Measurements from ENCODE around the gene SLC9A3. TPM values are rescaled to one million over a fixed set of nuclear protein-coding genes. Genes with fewer than 3 reads are reported as not detected.

The SLC9A3 gene
- total and polyA plus RNA-seq, 2 of the 13 experiments (the other 11 are each of a cell fraction or from before 2014, with no cell fraction given), result 1.5 to 1.8 TPM

- Histone ChIP-seq H2AFZ (ENCODE audit: low read length) (no peak overlapping the region), H3K9me3 (ENCODE audit: low read length) (no peaks in the 10 kb centered on the region), H3K36me3 (replicated peaks in 1 of 2; ENCODE audit: control insufficient read depth in 1 of 2, insufficient read depth in 2 of 2, low read length in 2 of 2) (no peaks in the 10 kb centered on the region), H3K27ac (ENCODE audit: extremely low read length, insufficient read depth, low read length) (no peak overlapping the region), H3K4me3 (replicated peaks in 1 of 3; ENCODE audit: insufficient read depth in 1 of 3, low read depth in 2 of 3, low read length in 3 of 3) (no peak overlapping the region), H4K20me1 (ENCODE audit: insufficient read depth, low read length) (no peaks in the 10 kb centered on the region), H3K27me3 (ENCODE audit: control insufficient read depth in 1 of 2, insufficient read depth in 2 of 2, low read length in 2 of 2) (peaks cover 12 to 78% of the 10 kb centered on the region in 2 experiments; a peak in 4 of 5 replicates), H3K9ac (ENCODE audit: insufficient read depth, low read depth, low read length) (no peak overlapping the region), H3K79me2 (ENCODE audit: insufficient read depth, low read length) (no peaks in the 10 kb centered on the region), H3K4me2 (ENCODE audit: low read depth, low read length) (no peak overlapping the region), H3K4me1 (ENCODE audit: insufficient read depth, low read length) (peaks cover 11% of the 10 kb centered on the region)
- ChIA-PET POLR2A (no interaction called here), CTCF (ENCODE audit: low intra/inter-chr PET ratio, low total read pairs) (no interaction called here)
- FAIRE-seq (no peak), DNase-seq (ENCODE audit: low spot score) (no peak), ATAC-seq (no peak)
- WGBS (ENCODE audit: low lambda C conversion rate), result 14% methylated on average over 10 of the region's 23 CpGs
- TF ChIP-seq CREB1 (IDR thresholded peaks at IDR 0.05), result peak; percentile 39
- no peak for TF ChIP-seq CREB1 (CRISPR knock-in tag; IDR thresholded peaks at IDR 0.05)
- no peak for TF ChIP-seq HNRNPLL (IDR thresholded peaks at IDR 0.05; ENCODE audit: low read depth, low read length, poor library complexity, severe bottlenecking)
- no peak for TF ChIP-seq CSRNP2 (CRISPR knock-in tag; conservative IDR thresholded peaks at IDR 0.05; ENCODE audit: low read depth)
- TF ChIP-seq ATF7 (IDR thresholded peaks at IDR 0.05), result no peak
- TF ChIP-seq ATF7 (CRISPR knock-in tag; IDR thresholded peaks at IDR 0.05), result no peak
- TF ChIP-seq HIVEP1 (CRISPR knock-in tag; IDR thresholded peaks at IDR 0.05), result no peak
- peak; percentile 75 for TF ChIP-seq BHLHE40 (IDR thresholded peaks at IDR 0.05; ENCODE audit: low read length)
- TF ChIP-seq ZNF335 (CRISPR knock-in tag; IDR thresholded peaks at IDR 0.05), result no peak
- no peak for TF ChIP-seq ZNF260 (CRISPR knock-in tag; IDR thresholded peaks at IDR 0.05; ENCODE audit: borderline replicate concordance, low read depth)
- peak; percentile 51; the same call in 1 of the 2 replicates for TF ChIP-seq GABPB1 (CRISPR knock-in tag; IDR thresholded peaks at IDR 0.05)
- no peak for TF ChIP-seq ZNF142 (CRISPR knock-in tag; IDR thresholded peaks at IDR 0.05)
- no peak for TF ChIP-seq HOXD1 (CRISPR knock-in tag; IDR thresholded peaks at IDR 0.05)
- peak; percentile 75 for TF ChIP-seq FOSL2 (CRISPR knock-in tag; IDR thresholded peaks at IDR 0.05)
- TF ChIP-seq ZBTB7A (CRISPR knock-in tag; IDR thresholded peaks at IDR 0.05), result no peak
- intact Hi-C loops (cut with micrococcal nuclease; ENCODE audit: unreplicated experiment) (no loop called here), in situ Hi-C loops (cut with HindIII; ENCODE audit: extremely low pct_ligation_motif_present, low pct_unique_long_range_greater_than_20kb) (no loop called here)
- no TSS peak for BruUV-seq (replicated peaks)
These were observed 38.2 kb downstream of the SLC9A3 start for GRCh38 chr5:485946-486491.

Data from HepG2 (cell line).